Cardiac fibroblast (primary cell): ENCODE data around the gene HS3ST3A1.

ENCODE experiments used
- DNase-seq, 2 donors: peaks; one replicate each; pipeline versions ENCODE4 v3.0.0 to v3.0.0-alpha.2; 2010; ENCODE audit warnings: low read depth in 2 of 2
- H3K4me3 ChIP-seq, 2 donors: replicated peaks in 1 of 2; 1 replicate in 1 of 2; 2 replicates in 1 of 2; pipeline ENCODE4 v1.5.1; 2011; ENCODE audit warnings: low read depth in 2 of 2, low read length in 2 of 2, mild to moderate bottlenecking in 2 of 2, moderate library complexity in 1 of 2
- TF ChIP-seq, protein P1 (sequence below): IDR thresholded peaks from one replicate; pipeline ENCODE4 v1.5.1; 2011; ENCODE audit warnings: low read depth, mild to moderate bottlenecking, low read length, inconsistent platforms

HS3ST3A1 gene

DNA sequence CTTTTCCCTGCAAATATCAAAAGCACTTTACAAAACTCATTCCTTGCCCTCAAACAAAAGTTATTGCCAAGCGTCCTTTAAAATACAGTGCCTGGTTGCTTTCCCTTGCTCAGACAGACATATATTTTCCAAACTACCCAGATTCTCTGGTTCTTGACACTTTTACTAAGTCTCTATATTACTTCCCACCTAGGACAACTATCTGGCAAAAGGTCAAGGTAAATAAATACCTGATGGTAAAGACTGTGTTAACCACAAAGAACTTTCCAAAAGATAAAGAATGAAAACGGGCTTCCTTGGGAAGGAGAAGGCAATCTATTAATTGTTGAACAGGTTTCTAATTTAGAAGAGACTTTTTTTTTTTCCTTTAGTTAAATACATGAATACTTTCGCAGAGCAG lies 1.9 kb downstream of the HS3ST3A1 start:
- H3K4me3 ChIP-seq: peak overlapping the region; percentile 71 to 76
- no peak for DNase-seq
- TF ChIP-seq, protein P1, sequence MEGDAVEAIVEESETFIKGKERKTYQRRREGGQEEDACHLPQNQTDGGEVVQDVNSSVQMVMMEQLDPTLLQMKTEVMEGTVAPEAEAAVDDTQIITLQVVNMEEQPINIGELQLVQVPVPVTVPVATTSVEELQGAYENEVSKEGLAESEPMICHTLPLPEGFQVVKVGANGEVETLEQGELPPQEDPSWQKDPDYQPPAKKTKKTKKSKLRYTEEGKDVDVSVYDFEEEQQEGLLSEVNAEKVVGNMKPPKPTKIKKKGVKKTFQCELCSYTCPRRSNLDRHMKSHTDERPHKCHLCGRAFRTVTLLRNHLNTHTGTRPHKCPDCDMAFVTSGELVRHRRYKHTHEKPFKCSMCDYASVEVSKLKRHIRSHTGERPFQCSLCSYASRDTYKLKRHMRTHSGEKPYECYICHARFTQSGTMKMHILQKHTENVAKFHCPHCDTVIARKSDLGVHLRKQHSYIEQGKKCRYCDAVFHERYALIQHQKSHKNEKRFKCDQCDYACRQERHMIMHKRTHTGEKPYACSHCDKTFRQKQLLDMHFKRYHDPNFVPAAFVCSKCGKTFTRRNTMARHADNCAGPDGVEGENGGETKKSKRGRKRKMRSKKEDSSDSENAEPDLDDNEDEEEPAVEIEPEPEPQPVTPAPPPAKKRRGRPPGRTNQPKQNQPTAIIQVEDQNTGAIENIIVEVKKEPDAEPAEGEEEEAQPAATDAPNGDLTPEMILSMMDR: no peak

DNA sequence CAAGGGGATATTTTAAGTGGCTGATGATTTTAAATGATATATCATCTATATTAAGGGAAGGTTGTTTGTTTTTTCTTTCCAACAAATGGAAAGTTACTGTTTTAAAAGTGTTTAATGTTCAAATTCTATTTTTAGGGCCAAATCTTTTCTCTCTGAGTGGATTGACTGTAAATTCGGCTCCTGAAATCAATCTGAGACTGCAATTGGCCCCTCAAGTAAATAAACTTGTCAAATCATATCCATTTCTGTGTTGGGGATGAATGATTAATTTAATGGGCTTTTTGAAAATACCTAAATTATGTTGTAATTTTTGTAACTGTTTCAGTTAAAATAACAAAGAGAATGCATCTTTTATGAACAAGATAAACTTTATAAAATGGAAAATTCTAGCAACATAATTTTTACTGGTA lies 2.6 kb downstream of the HS3ST3A1 start:
- H3K4me3 ChIP-seq: peak overlapping the region in 1 of 2 donors; percentile 18
- TF ChIP-seq, protein P1: no peak
- no peak for DNase-seq

DNA sequence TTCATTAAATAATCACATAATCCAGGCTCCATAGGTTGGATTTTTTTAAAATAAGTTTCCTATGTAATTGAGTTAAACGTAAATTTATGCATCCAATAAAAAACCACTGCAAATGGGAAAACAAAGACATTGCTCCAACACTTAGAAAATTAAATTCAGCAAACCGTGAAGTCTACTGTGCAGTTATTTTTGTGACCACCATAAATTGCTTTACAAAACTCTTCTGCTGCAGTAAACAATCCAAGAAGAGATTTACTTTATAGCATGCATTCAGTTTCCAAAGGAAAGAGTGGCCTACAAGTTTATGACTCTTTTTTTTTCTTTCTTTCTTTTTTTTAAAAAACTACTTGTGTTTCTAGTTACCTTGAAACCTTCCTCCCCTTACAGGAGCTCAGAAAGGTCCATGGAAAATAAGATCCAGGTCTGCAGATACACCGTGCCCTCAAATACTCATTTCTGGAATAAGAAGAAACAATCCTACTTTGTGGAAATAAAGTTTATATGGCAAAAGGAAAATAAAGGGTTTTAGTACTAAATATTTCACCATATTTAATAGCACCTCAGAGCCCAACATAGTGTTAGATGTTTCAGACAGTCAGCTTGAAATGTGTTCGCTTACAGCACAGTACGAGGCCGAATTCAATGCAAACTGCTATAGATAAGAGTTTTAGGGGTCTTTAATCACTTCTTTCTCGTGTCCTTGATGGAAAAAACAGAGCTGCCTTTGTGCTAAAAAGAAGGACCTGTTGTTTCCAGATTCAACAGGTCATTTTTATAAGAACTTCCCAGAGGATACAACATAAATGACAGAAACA lies 3.2 kb downstream of the HS3ST3A1 start:
- H3K4me3 ChIP-seq: peak overlapping the region in 1 of 2 donors; percentile 18
- DNase-seq: no peak
- TF ChIP-seq, protein P1: no peak

DNA sequence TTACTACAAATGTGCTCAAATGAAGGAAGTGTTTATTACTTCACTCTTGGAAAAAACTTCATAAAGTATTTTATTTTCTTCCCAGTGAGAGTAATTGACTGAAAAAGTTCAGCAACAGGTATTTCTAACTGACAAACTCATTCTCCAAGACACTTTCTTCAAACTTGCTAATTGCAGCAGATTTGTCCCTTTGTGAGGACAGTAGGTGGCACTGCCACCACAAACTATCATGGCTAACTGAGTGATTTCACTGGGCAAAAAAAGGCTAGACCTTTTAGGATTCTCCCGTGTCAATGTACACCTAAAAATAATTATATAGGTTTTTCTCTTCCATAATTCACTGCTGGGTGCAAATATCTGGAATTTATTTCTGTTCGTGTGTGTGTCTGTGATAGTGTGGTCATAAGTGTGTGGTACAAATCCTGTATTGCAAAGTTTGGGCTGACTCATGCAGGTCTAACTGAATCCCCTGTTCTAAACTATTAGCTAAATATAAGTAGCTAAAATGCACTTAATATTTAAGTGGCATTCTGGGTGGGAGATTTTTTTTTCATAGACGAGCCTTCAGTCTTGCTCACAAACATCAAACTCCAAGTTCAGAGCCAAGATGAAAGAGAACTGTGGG lies 3.9 kb downstream of the HS3ST3A1 start:
- TF ChIP-seq, protein P1: peak; percentile 58
- no peak overlapping the region for H3K4me3 ChIP-seq

DNA sequence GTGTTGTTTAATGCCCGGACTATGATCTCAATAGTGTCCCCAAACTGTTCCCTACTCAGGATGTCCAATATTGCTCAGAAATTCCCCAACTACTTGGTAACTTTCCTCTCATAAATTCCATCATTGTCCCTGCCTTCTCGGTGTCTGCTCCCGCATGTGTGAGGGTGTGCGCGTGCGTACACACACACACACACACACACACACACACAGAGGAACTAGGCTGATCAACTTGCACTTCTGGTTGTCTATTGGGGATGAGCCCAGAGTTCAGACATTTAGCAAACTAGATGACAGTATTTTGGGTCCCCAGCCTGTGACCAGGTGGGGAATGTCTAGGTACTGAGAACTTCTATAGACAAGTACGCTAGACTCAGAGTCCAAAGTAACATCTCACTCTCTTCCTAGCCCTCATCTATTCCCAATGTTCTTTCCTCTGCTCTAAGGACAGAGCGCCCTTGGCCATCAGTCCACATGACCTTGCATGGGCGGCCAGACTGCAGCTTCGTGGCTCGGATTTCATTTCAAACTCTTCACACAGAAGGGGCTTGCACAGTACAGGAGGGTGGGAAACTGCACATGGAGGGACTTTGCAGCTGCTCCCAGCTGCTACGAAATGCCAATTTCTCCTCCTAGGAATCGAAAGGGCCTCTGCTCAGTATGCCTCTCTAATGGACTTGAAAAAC lies 5.3 kb downstream of the HS3ST3A1 start:
- no peak overlapping the region for H3K4me3 ChIP-seq
- no peak for DNase-seq
- TF ChIP-seq, protein P1: no peak

More for the DNA sequence above, 3.9 kb downstream of the HS3ST3A1 start:
- DNase-seq: peak; percentile 71 to 72

DNA sequence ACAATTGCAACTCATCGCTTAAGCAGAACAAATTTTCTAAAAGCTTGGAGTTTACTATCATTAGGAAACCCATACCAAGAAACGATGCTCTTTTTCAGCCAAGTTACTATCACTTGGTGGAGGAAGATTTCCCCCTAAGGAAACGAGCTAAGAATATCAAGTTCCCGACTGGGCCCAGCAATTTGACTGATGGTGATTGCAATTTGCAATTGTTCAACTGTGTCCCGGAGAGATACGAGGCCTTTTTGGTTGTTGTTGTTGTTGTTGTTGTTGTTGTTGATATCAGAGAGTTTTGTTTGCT lies 6.2 kb downstream of the HS3ST3A1 start:
- DNase-seq: no peak
- H3K4me3 ChIP-seq: no peak overlapping the region
- TF ChIP-seq, protein P1: no peak
